Activated gamma-delta T cell (primary cell): ENCODE measurements around the gene PNPO.
"Not testable (repeated sequence)": the region's sequence is repeated elsewhere in the genome, so short reads cannot be mapped to it uniquely, and the experiment has no call there.

Source experiments
- DNase-seq: peaks from one replicate; lab custom pipeline; 2025; lab: John Stamatoyannopoulos, UW

The PNPO gene

GRCh38 chr17:47918006-47918405 is 23.4 kb upstream of the PNPO start:
- DNase-seq, result no peak

- DNase-seq, result no peak
Measured at GRCh38 chr17:47918991-47919390, 22.4 kb upstream of the PNPO start.

DNA sequence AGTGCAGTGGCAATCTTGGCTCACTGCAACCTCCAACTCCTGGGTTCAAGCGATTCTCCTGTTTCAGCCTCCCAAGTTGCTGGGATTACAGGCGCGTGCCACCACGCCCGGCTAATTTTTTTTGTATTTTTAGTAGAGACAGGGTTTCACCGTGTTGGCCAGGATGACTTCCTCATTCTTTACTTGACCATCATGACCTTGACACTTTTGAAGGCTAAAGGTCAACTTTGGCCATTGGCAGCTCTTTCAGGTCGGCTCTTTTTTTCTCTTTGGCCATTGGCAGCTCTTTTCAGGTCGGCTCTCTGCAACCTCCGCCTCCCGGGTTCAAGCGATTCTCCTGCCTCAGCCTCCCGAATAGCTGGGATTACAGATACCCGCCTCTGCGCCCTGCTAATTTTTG is 21.5 kb upstream of the PNPO start:
- DNase-seq, result not testable (repeated sequence)

DNA sequence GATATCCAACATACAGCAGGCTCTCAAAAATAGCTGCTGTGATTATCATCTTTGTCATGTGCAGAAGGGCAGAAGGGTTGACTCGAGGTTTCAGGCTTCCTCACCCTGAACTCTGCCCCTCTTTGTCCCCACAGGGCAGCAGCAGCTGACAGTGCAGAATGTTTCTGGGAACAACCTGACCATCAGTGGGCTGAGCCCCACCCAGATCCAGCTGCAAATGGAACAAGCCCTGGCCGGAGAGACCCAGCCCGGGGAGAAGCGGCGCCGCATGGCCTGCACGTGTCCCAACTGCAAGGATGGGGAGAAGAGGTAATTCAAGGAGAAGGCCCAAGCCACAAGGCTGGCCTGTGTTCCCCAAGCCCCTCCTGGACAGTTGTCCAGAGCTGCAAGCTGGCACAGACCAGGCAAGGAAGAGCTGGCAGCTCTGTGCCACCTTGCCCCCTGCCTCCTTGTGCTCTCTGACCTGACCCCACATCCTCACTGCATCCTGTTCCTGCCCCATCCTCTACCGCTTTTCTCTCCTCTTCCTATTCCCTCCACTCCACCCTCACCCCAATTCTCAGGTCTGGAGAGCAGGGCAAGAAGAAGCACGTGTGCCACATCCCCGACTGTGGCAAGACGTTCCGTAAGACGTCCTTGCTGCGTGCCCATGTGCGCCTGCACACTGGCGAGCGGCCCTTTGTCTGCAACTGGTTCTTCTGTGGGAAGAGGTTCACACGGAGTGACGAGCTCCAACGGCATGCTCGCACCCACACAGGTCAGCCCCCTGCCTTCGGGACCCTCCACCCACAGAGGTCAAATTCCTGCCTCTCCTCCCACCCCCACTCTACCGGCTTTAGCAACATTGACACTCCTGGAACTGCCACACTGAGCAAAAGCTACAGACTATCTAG is 16.3 kb upstream of the PNPO start:
- DNase-seq, result no peak

GRCh38 chr17:47925678-47925988 is 15.7 kb upstream of the PNPO start:
- no peak for DNase-seq

GRCh38 chr17:47927821-47928400 is 13.5 kb upstream of the PNPO start:
- no peak for DNase-seq

GRCh38 chr17:47928415-47928814 is 13.0 kb upstream of the PNPO start:
- DNase-seq, result no peak

DNA sequence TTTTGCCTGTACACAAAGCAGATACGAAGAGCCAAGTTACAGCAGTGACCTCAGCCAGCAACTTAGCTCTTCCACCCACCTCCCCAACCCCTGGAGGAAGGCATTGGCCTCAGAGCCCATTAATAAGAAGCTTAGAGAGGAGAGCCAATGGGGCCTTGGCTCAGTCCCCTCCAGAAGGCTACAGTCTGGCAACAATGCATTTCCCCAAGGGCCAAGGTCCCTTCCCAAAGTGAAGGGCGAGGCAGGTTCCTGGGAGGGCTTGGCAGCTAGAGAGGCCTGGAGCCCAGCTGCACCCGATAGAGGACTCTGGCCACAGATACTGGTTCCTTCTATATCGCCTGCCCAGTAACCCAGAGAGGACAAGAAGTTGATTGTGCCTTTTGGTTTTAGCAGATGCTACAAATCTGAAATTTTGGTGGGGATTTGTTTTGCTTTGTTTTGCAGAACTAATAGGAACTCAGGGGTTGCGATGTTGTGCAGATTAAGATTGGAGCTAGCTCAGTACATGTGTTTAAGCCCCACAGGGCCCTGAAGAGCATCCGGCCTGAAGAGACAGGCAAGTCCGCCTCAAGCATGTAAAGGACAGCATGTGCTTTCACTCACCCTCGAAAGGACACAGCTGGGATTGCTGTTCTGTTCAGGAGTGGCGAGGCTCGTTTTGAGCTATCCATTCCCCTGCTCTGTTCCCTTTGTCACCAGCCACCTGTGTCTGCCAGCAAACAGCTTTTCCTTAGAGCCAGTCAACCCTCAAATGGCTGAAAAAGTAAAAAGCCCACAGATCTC is 12.0 kb upstream of the PNPO start:
- DNase-seq, result no peak

DNA sequence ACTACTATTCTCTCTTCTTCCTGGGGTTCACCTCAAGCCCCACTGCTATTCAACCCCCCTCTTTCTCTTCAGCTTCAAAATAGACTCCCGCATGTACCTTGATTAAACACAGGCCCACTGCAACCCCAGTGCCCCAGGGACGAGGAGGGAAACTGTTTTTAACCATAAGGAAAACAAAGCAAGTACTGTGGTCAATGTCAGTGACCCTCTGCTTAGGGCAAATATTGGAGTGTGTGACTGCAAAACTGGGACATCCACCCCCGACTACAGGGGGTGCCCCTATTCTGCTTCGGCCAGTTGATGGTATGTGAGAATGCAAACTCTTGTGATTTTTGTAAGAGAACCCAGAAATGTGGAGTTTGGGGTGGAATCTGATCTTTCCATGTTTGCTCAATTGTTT is 9.5 kb upstream of the PNPO start:
- DNase-seq, result no peak

GRCh38 chr17:47934856-47935255 is 6.5 kb upstream of the PNPO start:
- DNase-seq, result no peak

GRCh38 chr17:47935468-47935867 is 5.9 kb upstream of the PNPO start:
- DNase-seq, result not testable (repeated sequence)

- no peak for DNase-seq
Measured at GRCh38 chr17:47935961-47936360, 5.4 kb upstream of the PNPO start.

- DNase-seq, result no peak
Measured at GRCh38 chr17:47937941-47938340, 3.4 kb upstream of the PNPO start.

DNA sequence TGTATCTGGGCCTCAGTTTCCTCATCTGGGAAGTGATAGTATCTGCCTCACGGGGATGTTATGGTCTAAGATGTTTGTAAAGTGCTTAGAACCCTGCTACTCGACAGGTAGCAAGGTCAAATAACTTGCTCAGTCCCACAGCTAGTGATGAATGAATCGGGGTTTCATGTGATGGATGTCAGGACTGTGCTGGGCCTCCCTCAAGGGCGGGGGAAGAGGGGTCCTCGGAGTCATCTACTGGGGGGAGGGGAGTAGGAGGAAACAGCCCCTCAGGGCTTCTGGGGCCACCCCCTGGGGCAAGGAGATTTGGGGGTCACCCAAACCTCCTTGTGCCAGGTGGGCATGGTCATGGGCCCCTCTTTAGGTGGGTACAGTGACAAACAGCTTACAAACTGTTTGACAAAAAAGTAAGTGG is 732 bp downstream of the PNPO start:
- DNase-seq, result no peak

- no peak for DNase-seq
Measured at GRCh38 chr17:47942568-47942967, 1.2 kb downstream of the PNPO start.

GRCh38 chr17:47945080-47945479 is 3.7 kb downstream of the PNPO start:
- no peak for DNase-seq

GRCh38 chr17:47945529-47946508 is 4.4 kb downstream of the PNPO start:
- no peak for DNase-seq

- DNase-seq, result no peak
Measured at GRCh38 chr17:47946516-47946915, 5.1 kb downstream of the PNPO start.

GRCh38 chr17:47946929-47947397 is 5.6 kb downstream of the PNPO start:
- no peak for DNase-seq

- DNase-seq, result no peak
Measured at GRCh38 chr17:47948706-47949196, 7.4 kb downstream of the PNPO start.

DNA sequence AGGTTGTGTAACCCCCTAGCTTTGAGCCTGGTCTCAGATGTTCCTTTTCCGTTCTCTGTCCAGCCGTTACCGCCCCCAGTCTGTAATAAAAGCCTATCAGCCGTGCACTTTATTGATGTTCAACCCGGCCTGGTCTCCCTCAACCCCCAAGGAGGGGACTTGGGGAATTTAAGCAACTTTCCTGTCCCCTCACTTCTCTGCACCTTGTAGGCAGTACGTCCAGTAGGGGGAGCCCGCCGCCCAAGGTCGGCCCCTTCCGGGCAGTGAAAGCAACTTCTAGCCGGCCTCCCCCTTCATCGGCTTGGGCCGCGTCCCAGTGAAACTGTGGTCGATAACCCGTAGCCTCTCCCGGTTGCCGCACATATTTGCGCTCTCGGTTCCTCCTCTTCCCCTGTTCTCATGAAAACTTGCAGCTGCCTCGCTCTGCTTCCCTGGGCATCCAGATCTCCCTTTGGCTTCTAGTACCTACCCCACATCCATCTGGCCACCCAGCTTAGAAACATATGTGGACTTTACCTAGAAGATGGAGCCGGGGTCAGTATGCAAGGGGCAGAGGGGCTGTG is 7.9 kb downstream of the PNPO start:
- peak; percentile 55 for DNase-seq
